Lower lobe of right lung (tissue), 2 donors: ENCODE measurements around the gene SLIT3. TPM values are rescaled to one million over a fixed set of nuclear protein-coding genes. Genes with fewer than 3 reads are reported as not detected.

ENCODE experiments used
- ATAC-seq, 2 donors: fragments of 200-7000 bp; cut with Tn5 transposase; one replicate each; pipeline ENCODE4 v1.9.1; 2020 to 2022; ENCODE audit warnings: mild to moderate bottlenecking in 2 of 2, moderate library complexity in 2 of 2
- DNase-seq: peaks from one replicate; pipeline ENCODE4 v3.0.0-alpha.2; 2020
- H3K27ac ChIP-seq: fragments of 200-600 bp; one replicate; pipeline ENCODE4 v1.8.0; 2022
- H3K27me3 ChIP-seq: fragments of 200-600 bp; one replicate; pipeline ENCODE4 v1.8.0; 2022; ENCODE audit warnings: low read depth
- H3K36me3 ChIP-seq: fragments of 200-600 bp; one replicate; pipeline ENCODE4 v1.8.0; 2022; ENCODE audit warnings: mild to moderate bottlenecking
- H3K4me1 ChIP-seq: fragments of 200-600 bp; one replicate; pipeline ENCODE4 v1.8.0; 2022
- H3K4me3 ChIP-seq: fragments of 200-600 bp; one replicate; pipeline ENCODE4 v1.8.0; 2022; ENCODE audit warnings: mild to moderate bottlenecking
- H3K9me3 ChIP-seq: fragments of 200-600 bp; one replicate; pipeline ENCODE4 v1.8.0; 2022
- CTCF ChIP-seq: fragments of 200-600 bp; IDR thresholded peaks from one replicate; pipeline ENCODE4 v1.8.0; 2022; ENCODE audit warnings: antibody characterized with exemption, mild to moderate bottlenecking
- intact Hi-C: fragments of 100-400 bp; cut with DNase I; formaldehyde crosslinking; loops from one replicate; pipeline ENCODE4 v1.11.0; 2022
- total RNA-seq: library from RNA; stranded (reverse); fragmentation: NEBNext Ultra II Directional; extraction: Animal tissue kit (Norgen Biotek cat#: 25700); gene quantifications from one replicate; pipeline ENCODE4 v1.2.1, GENCODE V29; 2021
- donor health status: DM: no; HTN: yes; CAD: no; lungs with severe emphysema.

The SLIT3 gene
- total RNA-seq, 1 donor from 2014 or later: 48.6 TPM

GRCh38 chr5:169222934-169223594 lies 77.9 kb downstream of the SLIT3 start:
- intact Hi-C loops: no loop called here
- no peak for TF ChIP-seq CTCF

GRCh38 chr5:169221519-169221918 lies 79.4 kb downstream of the SLIT3 start:
- Histone ChIP-seq H3K27ac (no peak overlapping the region), H3K9me3 (no peaks in the 10 kb centered on the region), H3K36me3 (no peaks in the 10 kb centered on the region), H3K27me3 (no peaks in the 10 kb centered on the region), H3K4me3 (no peak overlapping the region), H3K4me1 (no peaks in the 10 kb centered on the region)
- intact Hi-C loops: no loop called here
- TF ChIP-seq CTCF: no peak
- DNase-seq (no peak), ATAC-seq (no peak)

More at GRCh38 chr5:169222934-169223594, 77.9 kb downstream of the SLIT3 start:
- DNase-seq (no peak), ATAC-seq (no peak)
- no peak overlapping the region for H3K4me3 ChIP-seq
- H3K27me3 ChIP-seq: no peaks in the 10 kb centered on the region
- no peaks in the 10 kb centered on the region for H3K36me3 ChIP-seq
- no peak overlapping the region for H3K27ac ChIP-seq
- no peaks in the 10 kb centered on the region for H3K4me1 ChIP-seq
- no peaks in the 10 kb centered on the region for H3K9me3 ChIP-seq

GRCh38 chr5:169219961-169220360 lies 81.0 kb downstream of the SLIT3 start:
- intact Hi-C loops: no loop called here
- Histone ChIP-seq H3K4me3 (no peak overlapping the region), H3K27me3 (no peaks in the 10 kb centered on the region), H3K27ac (no peak overlapping the region), H3K36me3 (no peaks in the 10 kb centered on the region), H3K4me1 (no peaks in the 10 kb centered on the region), H3K9me3 (no peaks in the 10 kb centered on the region)
- ATAC-seq (no peak), DNase-seq (no peak)
- no peak for TF ChIP-seq CTCF

GRCh38 chr5:169219351-169219750 lies 81.6 kb downstream of the SLIT3 start:
- no peak for ATAC-seq
- no peak overlapping the region for H3K4me3 ChIP-seq

GRCh38 chr5:169218861-169219260 lies 82.1 kb downstream of the SLIT3 start:
- no peaks in the 10 kb centered on the region for H3K9me3 ChIP-seq
- H3K27ac ChIP-seq: no peak overlapping the region
- no peak for ATAC-seq
- no peak overlapping the region for H3K4me3 ChIP-seq
- H3K4me1 ChIP-seq: no peaks in the 10 kb centered on the region
- no peaks in the 10 kb centered on the region for H3K27me3 ChIP-seq
- no peaks in the 10 kb centered on the region for H3K36me3 ChIP-seq
- intact Hi-C loops: no loop called here
- DNase-seq: no peak
- TF ChIP-seq CTCF: no peak

More at GRCh38 chr5:169219351-169219750, 81.6 kb downstream of the SLIT3 start:
- Histone ChIP-seq H3K9me3 (no peaks in the 10 kb centered on the region), H3K36me3 (no peaks in the 10 kb centered on the region), H3K27ac (no peak overlapping the region), H3K27me3 (no peaks in the 10 kb centered on the region), H3K4me1 (no peaks in the 10 kb centered on the region)
- no peak for TF ChIP-seq CTCF
- intact Hi-C loops: no loop called here
- DNase-seq: no peak
